Endothelial cell of umbilical vein (primary cell): ENCODE measurements around the gene TMEM135.

ENCODE experiments used
- CTCF ChIP-seq, 2 donors: IDR thresholded peaks; 1 replicate in 1 of 2; 2 replicates in 1 of 2; pipeline ENCODE4 v1.5.1; 2011; ENCODE audit warnings: low read length in 2 of 2, mild to moderate bottlenecking in 2 of 2, moderate library complexity in 2 of 2, control low read depth in 1 of 2, inconsistent platforms in 1 of 2, low read depth in 1 of 2; ENCODE audit not compliant: insufficient read depth in 1 of 2; ENCODE audit errors: extremely low read depth in 1 of 2
- EZH2 ChIP-seq: IDR thresholded peaks from 2 replicates; pipeline ENCODE4 v1.6.1; 2012; ENCODE audit warnings: borderline replicate concordance, low read depth, mild to moderate bottlenecking, moderate library complexity, low read length, inconsistent platforms; ENCODE audit not compliant: severe bottlenecking
- FOS ChIP-seq: IDR thresholded peaks from 2 replicates; pipeline ENCODE4 v1.6.1; 2011; ENCODE audit warnings: mild to moderate bottlenecking, low read length, moderate library complexity, borderline replicate concordance; ENCODE audit not compliant: insufficient read depth
- GATA2 ChIP-seq: IDR thresholded peaks from 2 replicates; pipeline ENCODE4 v1.7.0; 2011; ENCODE audit warnings: low read depth, mild to moderate bottlenecking, moderate library complexity, mixed read lengths, low read length; ENCODE audit not compliant: insufficient read length, insufficient read depth
- MAX ChIP-seq: IDR thresholded peaks from 2 replicates; pipeline ENCODE4 v1.6.1; 2011; ENCODE audit not compliant: insufficient read depth, insufficient read length
- MYC ChIP-seq: IDR thresholded peaks from one replicate; pipeline ENCODE4 v1.6.1; 2011; ENCODE audit warnings: mild to moderate bottlenecking, low read depth, low read length
- POLR2A ChIP-seq: IDR thresholded peaks from 2 replicates; pipeline ENCODE4 v1.6.1; 2012; ENCODE audit warnings: low read depth, mild to moderate bottlenecking, control low read depth, low read length
- POLR2AphosphoS5 ChIP-seq: IDR thresholded peaks from 2 replicates; pipeline ENCODE4 v1.6.1; 2012; ENCODE audit warnings: low read depth, mild to moderate bottlenecking, control low read depth, low read length, moderate library complexity; ENCODE audit not compliant: insufficient read depth

GRCh38 chr11:87339416-87339815 lies 301.7 kb downstream of the TMEM135 start:
- TF ChIP-seq CTCF (IDR thresholded peaks at IDR 0.05; ENCODE audit: extremely low read depth in 1 of 2, insufficient read depth in 1 of 2, low read depth in 1 of 2, low read length in 2 of 2) (no peak), POLR2A (no peak), MYC (no peak), GATA2 (no peak), POLR2AphosphoS5 (no peak), EZH2 (no peak), FOS (no peak), MAX (no peak)
